HUES48 (cell line): ENCODE data around the gene VIT.

Source experiments
- H3K27ac ChIP-seq: one replicate; pipeline ENCODE4 v1.7.0; 2013; ENCODE audit warnings: low read depth, low read length, inconsistent platforms
- H3K27me3 ChIP-seq: 2 replicates; pipeline ENCODE4 v1.6.1; 2013; ENCODE audit warnings: mild to moderate bottlenecking, low read length; ENCODE audit not compliant: control insufficient read depth, insufficient read depth
- H3K36me3 ChIP-seq: 2 replicates; pipeline ENCODE4 v1.6.1; 2013; ENCODE audit warnings: low read length; ENCODE audit not compliant: control insufficient read depth, insufficient read depth
- H3K4me1 ChIP-seq: 2 replicates; pipeline ENCODE4 v1.6.1; 2013; ENCODE audit warnings: mild to moderate bottlenecking, low read length; ENCODE audit not compliant: control insufficient read depth, insufficient read depth
- H3K4me3 ChIP-seq: 2 replicates; pipeline ENCODE4 v1.5.1; 2013; ENCODE audit warnings: mild to moderate bottlenecking, low read depth, low read length
- H3K9ac ChIP-seq: 2 replicates; pipeline ENCODE4 v1.6.1; 2013; ENCODE audit warnings: mild to moderate bottlenecking, low read depth, low read length, moderate library complexity
- H3K9me3 ChIP-seq: 2 replicates; pipeline ENCODE4 v1.6.1; 2013; ENCODE audit warnings: low read length; ENCODE audit not compliant: control insufficient read depth, insufficient read depth

The VIT gene

GRCh38 chr2:36710858-36711515 lies 14.5 kb downstream of the VIT start:
- H3K4me3 ChIP-seq: no peak overlapping the region
- H3K27ac ChIP-seq: no peak overlapping the region
- no peak overlapping the region for H3K9ac ChIP-seq
- peaks cover 7% of the 10 kb centered on the region; the same call in 1 of the 2 replicates for H3K9me3 ChIP-seq
- H3K36me3 ChIP-seq: no peaks in the 10 kb centered on the region
- H3K4me1 ChIP-seq: peaks cover 12% of the 10 kb centered on the region; the same call in 1 of the 2 replicates
- no peaks in the 10 kb centered on the region for H3K27me3 ChIP-seq

GRCh38 chr2:36711741-36712314 lies 15.3 kb downstream of the VIT start:
- H3K36me3 ChIP-seq: no peaks in the 10 kb centered on the region
- peaks cover 12% of the 10 kb centered on the region; the same call in 1 of the 2 replicates for H3K4me1 ChIP-seq
- no peak overlapping the region for H3K4me3 ChIP-seq
- no peaks in the 10 kb centered on the region for H3K27me3 ChIP-seq
- peaks cover 7% of the 10 kb centered on the region; the same call in 1 of the 2 replicates for H3K9me3 ChIP-seq
- no peak overlapping the region for H3K27ac ChIP-seq
- H3K9ac ChIP-seq: no peak overlapping the region

DNA sequence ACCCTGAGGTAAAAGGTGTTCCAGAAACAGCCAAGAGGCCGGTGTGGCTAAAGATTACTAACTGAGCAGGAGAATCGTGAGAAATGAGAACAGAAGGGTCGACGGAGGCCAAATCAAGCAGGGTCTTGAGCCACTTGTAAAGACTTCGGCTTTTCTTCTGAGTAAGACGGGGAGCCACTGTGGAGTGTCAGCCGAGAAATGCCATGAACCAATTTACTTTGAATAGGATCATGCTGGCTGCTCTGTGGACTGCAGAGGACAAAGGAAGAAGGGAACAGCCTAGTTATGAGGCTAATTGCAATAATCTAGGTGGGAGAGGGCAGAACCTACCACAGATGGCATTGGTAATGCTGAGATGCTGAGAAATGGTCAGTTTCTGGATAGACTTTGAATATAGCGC lies 16.8 kb downstream of the VIT start:
- H3K27me3 ChIP-seq: no peaks in the 10 kb centered on the region
- no peak overlapping the region for H3K9ac ChIP-seq
- H3K9me3 ChIP-seq: peaks cover 7% of the 10 kb centered on the region; the same call in 1 of the 2 replicates
- peaks cover 12% of the 10 kb centered on the region; the same call in 1 of the 2 replicates for H3K4me1 ChIP-seq
- no peak overlapping the region for H3K4me3 ChIP-seq
- no peaks in the 10 kb centered on the region for H3K36me3 ChIP-seq
- peak overlapping the region; percentile 30 for H3K27ac ChIP-seq

DNA sequence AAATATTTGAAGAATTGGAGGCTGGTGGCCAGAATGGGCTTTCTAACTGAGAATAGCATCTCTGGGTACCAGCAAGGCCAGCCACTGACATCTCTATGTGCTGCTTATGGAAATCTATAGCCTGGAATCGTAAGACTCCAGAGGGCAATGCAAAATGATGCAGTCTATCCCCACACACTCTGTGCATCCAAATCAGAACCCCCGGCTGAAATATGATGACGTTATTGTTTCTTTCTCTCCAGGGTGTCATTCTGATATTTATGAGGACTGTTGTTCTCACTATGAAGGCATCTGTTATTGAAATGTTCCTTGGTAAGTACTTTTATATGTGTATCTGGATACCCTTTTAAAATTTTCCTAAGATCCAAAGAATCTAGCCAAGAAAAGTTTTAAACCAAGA lies 19.6 kb downstream of the VIT start:
- Histone ChIP-seq H3K4me1 (peaks cover 12% of the 10 kb centered on the region; the same call in 1 of the 2 replicates), H3K9ac (no peak overlapping the region), H3K36me3 (no peaks in the 10 kb centered on the region), H3K27ac (no peak overlapping the region), H3K27me3 (no peaks in the 10 kb centered on the region), H3K4me3 (no peak overlapping the region), H3K9me3 (no peaks in the 10 kb centered on the region)

GRCh38 chr2:36717603-36718266 lies 21.2 kb downstream of the VIT start:
- no peaks in the 10 kb centered on the region for H3K36me3 ChIP-seq
- no peak overlapping the region for H3K4me3 ChIP-seq
- no peak overlapping the region for H3K9ac ChIP-seq
- no peaks in the 10 kb centered on the region for H3K9me3 ChIP-seq
- no peaks in the 10 kb centered on the region for H3K27me3 ChIP-seq
- H3K27ac ChIP-seq: no peak overlapping the region
- H3K4me1 ChIP-seq: peaks cover 6% of the 10 kb centered on the region; the same call in 1 of the 2 replicates

DNA sequence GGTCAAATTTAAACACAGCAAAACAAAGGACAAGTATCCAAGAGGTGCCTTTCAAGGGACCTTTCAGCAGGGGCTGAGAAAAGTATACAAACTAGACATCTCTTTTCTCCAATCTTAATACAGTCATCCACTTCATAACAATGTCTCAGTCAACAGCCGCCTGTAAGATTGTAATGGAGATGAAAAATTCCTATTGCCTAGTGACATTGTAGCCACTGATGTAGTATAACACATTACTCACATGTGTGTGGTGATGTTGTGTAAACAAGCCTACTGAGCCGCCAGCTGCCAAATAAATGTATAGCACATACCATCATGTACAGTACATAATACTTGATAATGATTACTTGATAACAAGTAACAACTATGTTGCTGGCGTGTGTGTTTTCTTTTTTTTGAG lies 31.0 kb downstream of the VIT start:
- Histone ChIP-seq H3K9ac (no peak overlapping the region), H3K4me3 (no peak overlapping the region), H3K27ac (no peak overlapping the region), H3K9me3 (peaks cover 11% of the 10 kb centered on the region), H3K27me3 (no peaks in the 10 kb centered on the region), H3K4me1 (no peaks in the 10 kb centered on the region), H3K36me3 (no peaks in the 10 kb centered on the region)

DNA sequence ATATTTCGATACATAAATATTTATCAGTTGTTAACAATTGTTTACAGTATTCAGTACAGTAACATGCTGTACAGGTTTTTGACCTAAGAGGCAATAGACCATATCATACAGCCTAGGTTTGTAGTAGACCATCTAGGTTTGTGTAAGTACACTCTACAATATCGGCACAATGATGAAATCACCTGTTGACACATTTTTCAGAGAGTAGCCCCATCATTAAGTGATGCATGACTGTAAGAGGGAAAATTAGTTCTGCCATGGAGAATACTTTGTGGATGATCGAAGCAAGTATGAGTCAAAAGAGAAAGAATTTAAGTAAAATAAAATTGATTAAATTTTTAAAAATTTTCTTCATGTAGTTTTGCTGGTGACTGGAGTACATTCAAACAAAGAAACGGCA lies 32.6 kb downstream of the VIT start:
- Histone ChIP-seq H3K4me1 (peaks cover 6% of the 10 kb centered on the region; the same call in 1 of the 2 replicates), H3K27ac (no peak overlapping the region), H3K9ac (no peak overlapping the region), H3K4me3 (no peak overlapping the region), H3K27me3 (no peaks in the 10 kb centered on the region), H3K36me3 (no peaks in the 10 kb centered on the region), H3K9me3 (peaks cover 11% of the 10 kb centered on the region)

- Histone ChIP-seq H3K4me1 (peaks cover 13% of the 10 kb centered on the region), H3K9me3 (peaks cover 11% of the 10 kb centered on the region), H3K4me3 (no peak overlapping the region), H3K27ac (no peak overlapping the region), H3K36me3 (no peaks in the 10 kb centered on the region), H3K9ac (no peak overlapping the region), H3K27me3 (no peaks in the 10 kb centered on the region)
Measured at GRCh38 chr2:36731941-36732672, 35.6 kb downstream of the VIT start.

- Histone ChIP-seq H3K27ac (no peak overlapping the region), H3K4me1 (peaks cover 18% of the 10 kb centered on the region)
Measured at GRCh38 chr2:36732673-36733036, 36.1 kb downstream of the VIT start.

DNA sequence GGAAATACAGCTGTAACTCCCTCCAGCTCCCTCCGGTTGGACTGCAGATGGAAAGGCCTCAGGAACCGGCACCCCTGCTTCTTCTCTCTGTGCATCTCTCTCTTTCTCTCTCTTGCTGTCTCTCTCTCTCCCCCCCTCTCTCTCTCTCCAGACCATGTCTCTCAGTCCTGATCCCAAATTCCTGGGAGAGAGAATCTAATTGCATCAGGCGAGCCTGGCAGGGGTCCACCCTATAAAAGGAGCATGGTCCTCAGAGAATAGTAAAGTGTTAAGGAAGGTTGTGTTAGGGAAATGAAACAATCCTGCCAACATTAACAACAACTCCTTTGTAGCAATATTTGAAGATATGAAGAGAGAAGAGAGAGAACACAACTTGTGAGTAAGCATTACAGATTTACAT lies 36.7 kb downstream of the VIT start:
- Histone ChIP-seq H3K27ac (no peak overlapping the region), H3K9ac (no peak overlapping the region), H3K27me3 (no peaks in the 10 kb centered on the region), H3K4me1 (peaks cover 21% of the 10 kb centered on the region), H3K36me3 (no peaks in the 10 kb centered on the region), H3K4me3 (no peak overlapping the region), H3K9me3 (peaks cover 11% of the 10 kb centered on the region)

More at GRCh38 chr2:36732673-36733036, 36.1 kb downstream of the VIT start:
- H3K4me3 ChIP-seq: no peak overlapping the region
- H3K9me3 ChIP-seq: peaks cover 11% of the 10 kb centered on the region
- H3K9ac ChIP-seq: no peak overlapping the region
- no peaks in the 10 kb centered on the region for H3K27me3 ChIP-seq
- no peaks in the 10 kb centered on the region for H3K36me3 ChIP-seq
